Liver (tissue), 3 donors: ENCODE measurements around the gene HECTD1.

Experiments
- EGR1 ChIP-seq, 2 donors: IDR thresholded peaks; 2 replicates each; pipeline ENCODE4 v1.6.1; 2016 to 2018; ENCODE audit warnings: antibody characterized with exemption in 2 of 2, low read depth in 2 of 2
- FOXA1 ChIP-seq: IDR thresholded peaks from 2 replicates; pipeline ENCODE4 v1.6.1; 2016; ENCODE audit warnings: antibody characterized with exemption
- GABPA ChIP-seq, 2 donors: IDR thresholded peaks in 1 of 2; conservative IDR thresholded peaks in 1 of 2; 2 replicates each; pipeline ENCODE4 v1.6.1; 2016; ENCODE audit warnings: antibody characterized with exemption in 2 of 2, mild to moderate bottlenecking in 1 of 2, moderate library complexity in 1 of 2
- HNF4G ChIP-seq: IDR thresholded peaks from 2 replicates; pipeline ENCODE4 v1.6.1; 2016; ENCODE audit warnings: antibody characterized with exemption
- JUND ChIP-seq, 2 donors: IDR thresholded peaks; 2 replicates each; pipeline ENCODE4 v1.6.1; 2016; ENCODE audit warnings: antibody characterized with exemption in 2 of 2
- NR2F2 ChIP-seq: IDR thresholded peaks from 2 replicates; pipeline ENCODE4 v1.6.1; 2016; ENCODE audit warnings: antibody characterized with exemption
- RAD21 ChIP-seq, 2 donors: IDR thresholded peaks; 2 replicates each; pipeline ENCODE4 v1.6.1; 2016; ENCODE audit warnings: antibody characterized with exemption in 2 of 2, mild to moderate bottlenecking in 2 of 2
- SP1 ChIP-seq: IDR thresholded peaks from 2 replicates; pipeline ENCODE4 v1.6.1; 2018; ENCODE audit warnings: antibody characterized with exemption, mild to moderate bottlenecking
- TAF1 ChIP-seq: conservative IDR thresholded peaks from 2 replicates; pipeline ENCODE4 v1.6.1; 2016; ENCODE audit warnings: antibody characterized with exemption, mild to moderate bottlenecking
- YY1 ChIP-seq: IDR thresholded peaks from 2 replicates; pipeline ENCODE4 v1.6.1; 2016; ENCODE audit warnings: antibody characterized with exemption, mild to moderate bottlenecking
- TF ChIP-seq, protein P1 (sequence below): fragments of 150-350 bp; IDR thresholded peaks from 2 replicates; pipeline ENCODE4 v1.5.1; 2017; ENCODE audit warnings: improper control_type of control experiment, low read depth, low read length; ENCODE audit not compliant: missing input control
- TF ChIP-seq, protein P2 (sequence below): IDR thresholded peaks from 2 replicates; pipeline ENCODE4 v1.6.1; 2016; ENCODE audit warnings: antibody characterized with exemption
- TF ChIP-seq, protein P3 (sequence below): IDR thresholded peaks from 2 replicates; pipeline ENCODE4 v1.6.1; 2016; ENCODE audit warnings: antibody characterized with exemption
- TF ChIP-seq, protein P4 (sequence below): IDR thresholded peaks from 2 replicates; pipeline ENCODE4 v1.6.1; 2016; ENCODE audit warnings: antibody characterized with exemption, mild to moderate bottlenecking
- donor health status: healthy.
- donor health status: healthy.

DNA sequence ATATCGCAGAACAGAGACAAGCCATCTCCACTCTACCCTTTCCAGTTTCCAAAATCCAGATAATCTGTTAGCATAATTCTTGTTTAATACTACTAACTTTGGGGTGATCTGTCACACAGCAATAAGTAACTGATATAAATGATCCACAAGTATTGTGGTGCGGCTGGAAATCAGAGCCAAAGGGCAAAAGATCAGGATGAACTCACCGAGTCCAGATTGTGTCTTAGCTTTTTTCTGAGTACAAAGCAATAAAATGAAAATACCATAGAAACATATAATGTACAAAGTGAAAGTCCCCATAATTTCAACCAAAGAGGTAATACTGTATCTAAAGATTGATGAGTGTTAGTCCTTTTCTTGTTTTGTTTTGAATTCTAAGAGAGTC lies 17.4 kb downstream of the HECTD1 start:
- TF ChIP-seq, protein P1, sequence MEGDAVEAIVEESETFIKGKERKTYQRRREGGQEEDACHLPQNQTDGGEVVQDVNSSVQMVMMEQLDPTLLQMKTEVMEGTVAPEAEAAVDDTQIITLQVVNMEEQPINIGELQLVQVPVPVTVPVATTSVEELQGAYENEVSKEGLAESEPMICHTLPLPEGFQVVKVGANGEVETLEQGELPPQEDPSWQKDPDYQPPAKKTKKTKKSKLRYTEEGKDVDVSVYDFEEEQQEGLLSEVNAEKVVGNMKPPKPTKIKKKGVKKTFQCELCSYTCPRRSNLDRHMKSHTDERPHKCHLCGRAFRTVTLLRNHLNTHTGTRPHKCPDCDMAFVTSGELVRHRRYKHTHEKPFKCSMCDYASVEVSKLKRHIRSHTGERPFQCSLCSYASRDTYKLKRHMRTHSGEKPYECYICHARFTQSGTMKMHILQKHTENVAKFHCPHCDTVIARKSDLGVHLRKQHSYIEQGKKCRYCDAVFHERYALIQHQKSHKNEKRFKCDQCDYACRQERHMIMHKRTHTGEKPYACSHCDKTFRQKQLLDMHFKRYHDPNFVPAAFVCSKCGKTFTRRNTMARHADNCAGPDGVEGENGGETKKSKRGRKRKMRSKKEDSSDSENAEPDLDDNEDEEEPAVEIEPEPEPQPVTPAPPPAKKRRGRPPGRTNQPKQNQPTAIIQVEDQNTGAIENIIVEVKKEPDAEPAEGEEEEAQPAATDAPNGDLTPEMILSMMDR = no peak
- TF ChIP-seq, protein P2, sequence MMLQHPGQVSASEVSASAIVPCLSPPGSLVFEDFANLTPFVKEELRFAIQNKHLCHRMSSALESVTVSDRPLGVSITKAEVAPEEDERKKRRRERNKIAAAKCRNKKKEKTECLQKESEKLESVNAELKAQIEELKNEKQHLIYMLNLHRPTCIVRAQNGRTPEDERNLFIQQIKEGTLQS = no peak
- TF ChIP-seq JUND (IDR thresholded peaks at IDR 0.05) (no peak), EGR1 (IDR thresholded peaks at IDR 0.05; ENCODE audit: low read depth in 2 of 2) (no peak), TAF1 (no peak), RAD21 (IDR thresholded peaks at IDR 0.05) (no peak), YY1 (no peak), NR2F2 (no peak), FOXA1 (no peak), SP1 (no peak), HNF4G (no peak), GABPA (IDR thresholded peaks at IDR 0.05 in 1 of 2, conservative IDR thresholded peaks at IDR 0.05 in 1 of 2) (no peak)
- TF ChIP-seq, protein P3, sequence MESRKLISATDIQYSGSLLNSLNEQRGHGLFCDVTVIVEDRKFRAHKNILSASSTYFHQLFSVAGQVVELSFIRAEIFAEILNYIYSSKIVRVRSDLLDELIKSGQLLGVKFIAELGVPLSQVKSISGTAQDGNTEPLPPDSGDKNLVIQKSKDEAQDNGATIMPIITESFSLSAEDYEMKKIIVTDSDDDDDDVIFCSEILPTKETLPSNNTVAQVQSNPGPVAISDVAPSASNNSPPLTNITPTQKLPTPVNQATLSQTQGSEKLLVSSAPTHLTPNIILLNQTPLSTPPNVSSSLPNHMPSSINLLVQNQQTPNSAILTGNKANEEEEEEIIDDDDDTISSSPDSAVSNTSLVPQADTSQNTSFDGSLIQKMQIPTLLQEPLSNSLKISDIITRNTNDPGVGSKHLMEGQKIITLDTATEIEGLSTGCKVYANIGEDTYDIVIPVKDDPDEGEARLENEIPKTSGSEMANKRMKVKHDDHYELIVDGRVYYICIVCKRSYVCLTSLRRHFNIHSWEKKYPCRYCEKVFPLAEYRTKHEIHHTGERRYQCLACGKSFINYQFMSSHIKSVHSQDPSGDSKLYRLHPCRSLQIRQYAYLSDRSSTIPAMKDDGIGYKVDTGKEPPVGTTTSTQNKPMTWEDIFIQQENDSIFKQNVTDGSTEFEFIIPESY = no peak
- TF ChIP-seq, protein P4, sequence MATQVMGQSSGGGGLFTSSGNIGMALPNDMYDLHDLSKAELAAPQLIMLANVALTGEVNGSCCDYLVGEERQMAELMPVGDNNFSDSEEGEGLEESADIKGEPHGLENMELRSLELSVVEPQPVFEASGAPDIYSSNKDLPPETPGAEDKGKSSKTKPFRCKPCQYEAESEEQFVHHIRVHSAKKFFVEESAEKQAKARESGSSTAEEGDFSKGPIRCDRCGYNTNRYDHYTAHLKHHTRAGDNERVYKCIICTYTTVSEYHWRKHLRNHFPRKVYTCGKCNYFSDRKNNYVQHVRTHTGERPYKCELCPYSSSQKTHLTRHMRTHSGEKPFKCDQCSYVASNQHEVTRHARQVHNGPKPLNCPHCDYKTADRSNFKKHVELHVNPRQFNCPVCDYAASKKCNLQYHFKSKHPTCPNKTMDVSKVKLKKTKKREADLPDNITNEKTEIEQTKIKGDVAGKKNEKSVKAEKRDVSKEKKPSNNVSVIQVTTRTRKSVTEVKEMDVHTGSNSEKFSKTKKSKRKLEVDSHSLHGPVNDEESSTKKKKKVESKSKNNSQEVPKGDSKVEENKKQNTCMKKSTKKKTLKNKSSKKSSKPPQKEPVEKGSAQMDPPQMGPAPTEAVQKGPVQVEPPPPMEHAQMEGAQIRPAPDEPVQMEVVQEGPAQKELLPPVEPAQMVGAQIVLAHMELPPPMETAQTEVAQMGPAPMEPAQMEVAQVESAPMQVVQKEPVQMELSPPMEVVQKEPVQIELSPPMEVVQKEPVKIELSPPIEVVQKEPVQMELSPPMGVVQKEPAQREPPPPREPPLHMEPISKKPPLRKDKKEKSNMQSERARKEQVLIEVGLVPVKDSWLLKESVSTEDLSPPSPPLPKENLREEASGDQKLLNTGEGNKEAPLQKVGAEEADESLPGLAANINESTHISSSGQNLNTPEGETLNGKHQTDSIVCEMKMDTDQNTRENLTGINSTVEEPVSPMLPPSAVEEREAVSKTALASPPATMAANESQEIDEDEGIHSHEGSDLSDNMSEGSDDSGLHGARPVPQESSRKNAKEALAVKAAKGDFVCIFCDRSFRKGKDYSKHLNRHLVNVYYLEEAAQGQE = no peak
